RWPE2 (cell line): ENCODE measurements around the gene CABCOCO1.

Experiments used
- ATAC-seq: fragments of 200-7000 bp; cut with Tn5 transposase; 3 replicates; pipeline ENCODE4 v1.9.1; 2021; ENCODE audit warnings: low read depth
- DNase-seq: peaks from one replicate; pipeline ENCODE4 v3.0.0-alpha.2; 2020; ENCODE audit warnings: low spot score
- H3K27ac ChIP-seq: fragments of 450-650 bp; 2 replicates; pipeline ENCODE4 v1.5.1; 2017; ENCODE audit warnings: mild to moderate bottlenecking; ENCODE audit not compliant: poor library complexity, severe bottlenecking
- H3K27me3 ChIP-seq: fragments of 250-450 bp; sonication (Bioruptor Pico); 2 replicates; pipeline ENCODE4 v1.5.1; 2021; ENCODE audit warnings: mild to moderate bottlenecking, moderate library complexity; ENCODE audit not compliant: insufficient read depth, poor library complexity, severe bottlenecking
- H3K36me3 ChIP-seq: fragments of 250-450 bp; sonication (Bioruptor Pico); 2 replicates; pipeline ENCODE4 v1.5.1; 2020; ENCODE audit warnings: low read depth, mild to moderate bottlenecking, moderate library complexity
- H3K4me1 ChIP-seq: fragments of 250-450 bp; sonication (Bioruptor Pico); 2 replicates; pipeline ENCODE4 v1.5.1; 2021; ENCODE audit warnings: mild to moderate bottlenecking, moderate library complexity; ENCODE audit not compliant: insufficient read depth, poor library complexity, severe bottlenecking
- H3K4me3 ChIP-seq: fragments of 250-450 bp; sonication (Bioruptor Pico); 2 replicates; pipeline ENCODE4 v1.5.1; 2021; ENCODE audit warnings: mild to moderate bottlenecking, moderate library complexity; ENCODE audit not compliant: severe bottlenecking
- H3K9me3 ChIP-seq: fragments of 250-450 bp; sonication (Bioruptor Pico); 2 replicates; pipeline ENCODE4 v1.5.1; 2021; ENCODE audit warnings: mild to moderate bottlenecking, moderate library complexity; ENCODE audit not compliant: severe bottlenecking
- TF ChIP-seq, protein P1 (sequence below): fragments of 450-650 bp; IDR thresholded peaks from one replicate; pipeline ENCODE4 v1.5.1; 2017; ENCODE audit warnings: mild to moderate bottlenecking, moderate library complexity; ENCODE audit not compliant: poor library complexity, severe bottlenecking

Gene CABCOCO1

DNA sequence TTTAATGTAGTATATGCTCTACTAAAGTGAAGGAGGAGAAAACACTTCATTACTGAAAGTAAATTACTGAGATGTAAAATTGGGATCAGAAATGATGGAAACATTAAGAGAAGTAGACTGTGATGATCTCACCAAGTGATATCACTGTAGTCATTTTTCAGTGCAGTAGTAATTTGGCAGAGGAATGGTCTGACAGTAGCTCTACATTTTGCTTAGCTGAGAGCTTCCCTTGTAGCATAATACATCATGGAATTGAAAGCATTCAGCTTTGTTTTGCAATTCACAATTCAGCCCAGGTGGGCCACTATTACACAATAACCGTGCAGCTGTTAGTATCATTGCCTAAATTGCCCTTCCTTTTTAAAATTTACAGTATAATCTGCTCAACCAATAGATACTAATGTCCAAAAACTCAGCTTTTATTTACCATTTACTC lies 19.4 kb upstream of the CABCOCO1 start:
- Histone ChIP-seq H3K4me1 (peaks cover 14% of the 10 kb centered on the region), H3K9me3 (no peaks in the 10 kb centered on the region), H3K27ac (peak overlapping the region; percentile 84), H3K27me3 (no peaks in the 10 kb centered on the region), H3K36me3 (no peaks in the 10 kb centered on the region), H3K4me3 (no peak overlapping the region)
- TF ChIP-seq, protein P1, sequence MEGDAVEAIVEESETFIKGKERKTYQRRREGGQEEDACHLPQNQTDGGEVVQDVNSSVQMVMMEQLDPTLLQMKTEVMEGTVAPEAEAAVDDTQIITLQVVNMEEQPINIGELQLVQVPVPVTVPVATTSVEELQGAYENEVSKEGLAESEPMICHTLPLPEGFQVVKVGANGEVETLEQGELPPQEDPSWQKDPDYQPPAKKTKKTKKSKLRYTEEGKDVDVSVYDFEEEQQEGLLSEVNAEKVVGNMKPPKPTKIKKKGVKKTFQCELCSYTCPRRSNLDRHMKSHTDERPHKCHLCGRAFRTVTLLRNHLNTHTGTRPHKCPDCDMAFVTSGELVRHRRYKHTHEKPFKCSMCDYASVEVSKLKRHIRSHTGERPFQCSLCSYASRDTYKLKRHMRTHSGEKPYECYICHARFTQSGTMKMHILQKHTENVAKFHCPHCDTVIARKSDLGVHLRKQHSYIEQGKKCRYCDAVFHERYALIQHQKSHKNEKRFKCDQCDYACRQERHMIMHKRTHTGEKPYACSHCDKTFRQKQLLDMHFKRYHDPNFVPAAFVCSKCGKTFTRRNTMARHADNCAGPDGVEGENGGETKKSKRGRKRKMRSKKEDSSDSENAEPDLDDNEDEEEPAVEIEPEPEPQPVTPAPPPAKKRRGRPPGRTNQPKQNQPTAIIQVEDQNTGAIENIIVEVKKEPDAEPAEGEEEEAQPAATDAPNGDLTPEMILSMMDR, result no peak
- no peak for DNase-seq
- ATAC-seq, result peak; percentile 76

DNA sequence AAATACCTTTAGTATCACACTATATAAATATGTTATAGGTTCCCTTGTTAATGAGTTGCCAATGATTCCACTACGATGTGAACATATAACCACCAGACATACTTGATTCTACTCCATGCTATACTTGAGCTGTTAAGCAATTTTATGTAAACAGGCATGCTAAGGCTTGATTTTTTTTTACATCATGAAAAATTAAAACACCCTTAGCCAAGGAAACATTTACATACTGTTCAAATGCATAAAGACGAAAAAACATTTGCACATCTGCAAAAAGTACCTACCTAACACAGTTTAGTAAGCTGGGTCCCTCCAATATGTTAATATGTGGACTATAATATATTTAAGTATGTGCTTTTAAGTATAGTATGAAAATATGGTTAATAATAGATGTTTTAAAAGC lies 9.0 kb upstream of the CABCOCO1 start:
- DNase-seq (no peak), ATAC-seq (no peak)
- Histone ChIP-seq H3K27me3 (no peaks in the 10 kb centered on the region), H3K4me1 (no peaks in the 10 kb centered on the region), H3K9me3 (no peaks in the 10 kb centered on the region), H3K36me3 (no peaks in the 10 kb centered on the region), H3K4me3 (no peak overlapping the region), H3K27ac (no peak overlapping the region)
- TF ChIP-seq, protein P1, result no peak

DNA sequence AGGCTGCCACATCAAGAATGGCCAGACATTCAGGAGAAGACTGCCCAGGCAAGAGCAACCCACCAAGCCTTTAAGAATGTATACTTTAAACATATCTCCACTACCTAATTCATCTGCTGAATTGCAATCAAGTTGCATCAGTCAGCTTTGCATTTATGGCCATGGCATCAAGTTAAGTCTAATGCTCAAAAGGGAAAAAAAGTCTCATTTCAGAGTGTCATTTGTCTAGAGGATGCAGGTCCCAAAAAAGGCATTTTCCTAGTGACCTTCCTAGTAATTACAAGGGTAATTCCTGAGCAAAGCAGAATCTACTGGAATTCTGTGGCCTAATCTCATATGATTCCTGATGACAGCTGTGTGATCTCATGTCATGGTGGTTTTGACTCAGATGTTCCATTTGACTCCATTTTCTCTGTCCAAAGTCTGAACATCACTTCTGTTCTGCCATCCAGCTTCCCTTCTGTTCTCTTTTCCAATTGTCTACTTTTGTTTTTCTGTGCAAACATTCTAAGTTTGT lies 7.3 kb upstream of the CABCOCO1 start:
- ATAC-seq, result no peak
- no peak overlapping the region for H3K27ac ChIP-seq
- no peaks in the 10 kb centered on the region for H3K9me3 ChIP-seq
- no peaks in the 10 kb centered on the region for H3K4me1 ChIP-seq
- TF ChIP-seq, protein P1, result no peak
- no peak for DNase-seq
- H3K27me3 ChIP-seq, result no peaks in the 10 kb centered on the region
- H3K36me3 ChIP-seq, result no peaks in the 10 kb centered on the region
- no peak overlapping the region for H3K4me3 ChIP-seq

DNA sequence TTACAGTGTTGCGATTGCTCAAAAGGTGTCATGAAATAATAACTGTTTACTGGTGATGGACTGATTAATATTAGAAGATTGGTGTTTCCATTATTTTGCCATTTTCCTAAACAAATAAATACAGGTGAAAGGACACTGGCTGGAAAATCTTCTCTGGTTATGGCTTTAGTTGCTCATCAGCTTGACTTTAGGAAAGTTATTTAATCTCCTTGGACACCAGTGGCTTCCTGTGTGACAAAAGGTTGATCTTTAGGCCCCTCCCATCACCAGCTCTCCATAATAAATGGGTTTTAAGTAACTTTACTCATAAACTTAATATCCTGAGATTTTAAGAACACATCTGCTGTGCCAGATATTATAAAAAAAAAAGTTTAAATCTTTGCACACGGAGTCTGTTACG lies 737 bp downstream of the CABCOCO1 start:
- H3K36me3 ChIP-seq, result no peaks in the 10 kb centered on the region
- H3K9me3 ChIP-seq, result no peaks in the 10 kb centered on the region
- no peak overlapping the region for H3K27ac ChIP-seq
- ATAC-seq, result no peak
- TF ChIP-seq, protein P1, result no peak
- peaks cover 3% of the 10 kb centered on the region for H3K4me1 ChIP-seq
- no peaks in the 10 kb centered on the region for H3K27me3 ChIP-seq
- no peak overlapping the region for H3K4me3 ChIP-seq
- no peak for DNase-seq

DNA sequence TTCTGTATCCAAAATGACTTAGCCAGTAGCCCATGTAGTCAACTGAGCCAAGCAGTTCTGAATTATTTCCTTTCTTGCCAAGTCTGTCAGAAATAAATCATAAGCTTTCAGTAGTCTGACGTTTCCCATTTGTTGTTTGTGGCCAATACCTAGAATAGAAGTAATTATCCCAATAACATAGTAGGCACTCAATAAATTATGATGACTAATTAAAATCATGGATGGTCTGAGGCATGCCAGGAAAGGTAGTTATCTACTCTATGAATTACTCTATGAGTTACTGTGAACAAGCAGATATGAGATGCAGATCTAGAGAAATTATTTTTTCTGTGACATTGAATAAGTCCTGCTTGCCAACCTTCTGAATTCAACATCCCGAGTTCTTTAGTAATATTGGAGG lies 2.3 kb downstream of the CABCOCO1 start:
- Histone ChIP-seq H3K36me3 (no peaks in the 10 kb centered on the region), H3K9me3 (no peaks in the 10 kb centered on the region), H3K27ac (no peak overlapping the region), H3K27me3 (no peaks in the 10 kb centered on the region), H3K4me1 (peaks cover 3% of the 10 kb centered on the region), H3K4me3 (no peak overlapping the region)
- TF ChIP-seq, protein P1, result no peak
- ATAC-seq (no peak), DNase-seq (no peak)
